Activated CD8-positive, alpha-beta memory T cell treated with anti-CD3 and anti-CD28 coated beads, Interleukin-2, amount 10 ng/mL, durations not matched to agents 7 days and 5 days (primary cell): ENCODE results near the gene METRN. TPM values are rescaled to one million over a fixed set of nuclear protein-coding genes. Genes with fewer than 3 reads are reported as not detected.

Source experiments
- ATAC-seq: fragments of 150-1000 bp; cut with Tn5 transposase; one replicate; pipeline ENCODE4 v1.10.0; 2021; ENCODE audit warnings: moderate library complexity
- CTCF ChIA-PET: fragments of 350-600 bp; sonication (Branson Sonifier 250); formaldehyde crosslinking; loops from one replicate; lab custom pipeline; 2021; ENCODE audit warnings: antibody characterized with exemption; lab: Charles Lee
- DNase-seq: peaks from one replicate; pipeline ENCODE4 v3.0.0-alpha.2; 2020
- H3K27ac Mint-ChIP-seq: one replicate; pipeline ENCODE4 v1.8.0; 2021; ENCODE audit warnings: mild to moderate bottlenecking, mixed read lengths
- H3K27me3 Mint-ChIP-seq: one replicate; pipeline ENCODE4 v1.8.0; 2021; ENCODE audit warnings: mixed read lengths
- H3K36me3 Mint-ChIP-seq: one replicate; pipeline ENCODE4 v1.8.0; 2021; ENCODE audit warnings: mild to moderate bottlenecking, mixed read lengths
- H3K4me1 Mint-ChIP-seq: one replicate; pipeline ENCODE4 v1.8.0; 2021; ENCODE audit warnings: mixed read lengths
- H3K4me3 Mint-ChIP-seq: one replicate; pipeline ENCODE4 v1.8.0; 2021; ENCODE audit warnings: mild to moderate bottlenecking, moderate library complexity, mixed read lengths
- H3K9me3 Mint-ChIP-seq: one replicate; pipeline ENCODE4 v1.8.0; 2022; ENCODE audit warnings: low read depth, mixed read lengths
- total RNA-seq, 2 experiments: library from RNA; stranded (reverse); gene quantifications; one replicate each; pipeline ENCODE4 v1.2.3, GENCODE V29; 2021

METRN gene
- total RNA-seq, 2 experiments from 2014 or later, result 9.8 to 14.0 TPM

DNA sequence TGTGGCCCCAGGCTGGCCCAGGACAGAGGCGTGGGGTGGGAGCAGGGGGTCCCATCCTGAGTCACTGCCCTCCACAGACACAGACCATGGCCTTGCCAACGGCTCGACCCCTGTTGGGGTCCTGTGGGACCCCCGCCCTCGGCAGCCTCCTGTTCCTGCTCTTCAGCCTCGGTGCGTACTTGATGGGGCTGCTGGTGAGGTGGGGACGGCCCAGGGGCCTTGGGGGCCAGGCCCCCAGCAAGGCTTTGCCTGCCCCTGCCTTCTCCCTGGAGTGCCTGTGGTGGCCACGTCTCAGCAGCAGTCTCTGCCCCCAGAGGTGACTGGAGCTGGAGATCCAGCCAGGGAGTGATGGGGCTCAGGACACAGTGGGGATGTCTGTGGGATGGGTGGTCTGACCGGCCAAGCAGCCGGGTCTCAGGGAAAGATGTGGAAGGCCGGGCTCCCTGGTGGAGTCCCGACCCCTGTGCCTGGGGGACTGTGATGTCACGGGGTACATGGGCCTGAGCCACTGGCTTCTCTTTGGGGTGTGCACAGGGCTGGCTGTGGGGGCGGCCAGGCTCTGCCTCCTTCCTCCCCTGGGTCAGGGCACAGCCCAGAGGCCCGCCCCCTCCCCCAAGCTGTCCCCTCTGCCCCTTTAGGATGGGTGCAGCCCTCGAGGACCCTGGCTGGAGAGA lies 47.8 kb downstream of the METRN start:
- Mint-ChIP-seq H3K27ac (no peak overlapping the region), H3K4me1 (no peaks in the 10 kb centered on the region), H3K9me3 (no peaks in the 10 kb centered on the region), H3K27me3 (no peaks in the 10 kb centered on the region), H3K4me3 (no peak overlapping the region), H3K36me3 (no peaks in the 10 kb centered on the region)
- no peak for ATAC-seq
- CTCF ChIA-PET, result no interaction called here
- DNase-seq, result no peak

DNA sequence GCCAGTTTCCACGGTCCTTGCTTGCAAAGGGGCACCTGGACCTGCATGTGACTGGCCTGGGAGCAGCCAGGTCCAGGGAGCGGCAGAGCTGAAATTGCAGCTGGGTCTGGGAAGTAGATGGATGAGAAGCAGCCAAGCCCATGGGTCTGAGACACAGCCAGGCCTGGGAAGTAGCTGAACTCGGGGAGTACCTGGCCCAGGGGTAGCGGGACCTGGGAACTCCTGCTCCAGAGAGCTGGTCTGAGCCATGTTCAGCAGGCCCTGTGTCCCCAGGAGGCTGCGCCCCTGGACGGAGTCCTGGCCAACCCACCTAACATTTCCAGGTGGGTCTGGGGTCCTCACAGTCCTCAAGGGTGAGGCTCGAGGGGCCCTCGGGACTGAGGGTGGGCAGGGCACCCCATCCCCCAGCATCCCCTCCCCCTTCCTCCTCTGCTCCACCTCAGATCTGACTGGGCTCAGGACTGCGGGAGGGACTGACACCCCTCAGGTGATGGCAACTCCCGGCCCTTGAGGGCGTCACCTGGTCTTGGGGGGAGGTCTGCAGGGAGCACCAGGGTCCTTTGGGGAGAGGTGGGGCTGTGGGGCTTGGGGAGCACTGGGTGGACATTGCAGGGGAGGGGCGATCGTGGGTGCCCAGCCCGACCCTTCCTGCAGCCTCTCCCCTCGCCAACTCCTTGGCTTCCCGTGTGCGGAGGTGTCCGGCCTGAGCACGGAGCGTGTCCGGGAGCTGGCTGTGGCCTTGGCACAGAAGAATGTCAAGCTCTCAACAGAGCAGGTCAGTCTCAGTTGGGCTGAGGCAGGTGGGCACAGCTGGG lies 48.7 kb downstream of the METRN start:
- no peak for ATAC-seq
- Mint-ChIP-seq H3K4me1 (no peaks in the 10 kb centered on the region), H3K27ac (no peak overlapping the region), H3K9me3 (no peaks in the 10 kb centered on the region), H3K36me3 (no peaks in the 10 kb centered on the region), H3K27me3 (no peaks in the 10 kb centered on the region), H3K4me3 (no peak overlapping the region)
- DNase-seq, result no peak
- CTCF ChIA-PET, result no interaction called here

DNA sequence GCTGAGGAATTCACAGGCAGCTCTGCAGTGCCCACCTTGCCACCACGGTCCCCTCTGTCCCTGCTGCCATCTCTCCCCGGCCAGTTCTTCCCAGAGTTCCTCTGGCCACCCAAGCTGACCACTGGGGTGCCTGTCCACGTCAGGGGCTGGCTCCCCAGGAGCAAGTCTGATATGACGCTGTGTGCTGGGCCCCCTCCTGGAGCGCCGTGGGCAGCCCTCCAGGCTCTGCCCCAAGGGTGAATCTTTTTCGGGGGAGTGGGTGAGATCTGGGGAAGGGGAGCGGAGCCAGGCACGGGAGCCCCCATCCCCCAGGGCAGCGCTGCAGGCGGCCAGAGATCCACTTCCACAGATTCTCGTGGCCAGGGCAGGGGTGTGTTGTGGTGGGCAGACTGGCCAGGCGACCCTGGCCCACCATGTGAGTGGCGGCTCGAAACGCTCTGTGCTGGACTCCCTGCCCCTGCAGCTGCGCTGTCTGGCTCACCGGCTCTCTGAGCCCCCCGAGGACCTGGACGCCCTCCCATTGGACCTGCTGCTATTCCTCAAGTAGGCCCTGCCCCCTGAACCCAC lies 49.3 kb downstream of the METRN start:
- Mint-ChIP-seq H3K4me3 (no peak overlapping the region), H3K4me1 (no peaks in the 10 kb centered on the region), H3K27me3 (no peaks in the 10 kb centered on the region), H3K9me3 (no peaks in the 10 kb centered on the region), H3K36me3 (no peaks in the 10 kb centered on the region), H3K27ac (no peak overlapping the region)
- CTCF ChIA-PET, result no interaction called here
- ATAC-seq (no peak), DNase-seq (no peak)

DNA sequence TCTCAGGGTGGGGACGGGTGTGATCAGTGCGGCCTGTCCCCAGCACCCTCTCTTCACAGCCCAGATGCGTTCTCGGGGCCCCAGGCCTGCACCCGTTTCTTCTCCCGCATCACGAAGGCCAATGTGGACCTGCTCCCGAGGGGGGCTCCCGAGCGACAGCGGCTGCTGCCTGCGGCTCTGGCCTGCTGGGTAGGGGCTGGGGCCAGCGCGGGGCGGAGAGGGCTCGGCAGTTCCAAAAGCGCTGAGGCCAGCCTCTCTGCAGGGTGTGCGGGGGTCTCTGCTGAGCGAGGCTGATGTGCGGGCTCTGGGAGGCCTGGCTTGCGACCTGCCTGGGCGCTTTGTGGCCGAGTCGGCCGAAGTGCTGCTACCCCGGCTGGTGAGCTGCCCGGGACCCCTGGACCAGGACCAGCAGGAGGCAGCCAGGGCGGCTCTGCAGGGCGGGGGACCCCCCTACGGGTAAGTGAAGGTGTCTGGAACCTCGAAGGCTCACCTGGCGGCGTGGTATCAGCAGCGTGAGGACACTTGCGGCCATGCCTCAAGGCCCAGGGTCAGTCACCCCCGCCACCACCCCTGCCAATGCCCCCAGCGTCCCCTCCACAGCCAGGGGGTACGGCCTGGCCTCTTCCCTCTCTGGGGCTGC lies 50.0 kb downstream of the METRN start:
- no peaks in the 10 kb centered on the region for H3K9me3 Mint-ChIP-seq
- H3K27ac Mint-ChIP-seq, result no peak overlapping the region

DNA sequence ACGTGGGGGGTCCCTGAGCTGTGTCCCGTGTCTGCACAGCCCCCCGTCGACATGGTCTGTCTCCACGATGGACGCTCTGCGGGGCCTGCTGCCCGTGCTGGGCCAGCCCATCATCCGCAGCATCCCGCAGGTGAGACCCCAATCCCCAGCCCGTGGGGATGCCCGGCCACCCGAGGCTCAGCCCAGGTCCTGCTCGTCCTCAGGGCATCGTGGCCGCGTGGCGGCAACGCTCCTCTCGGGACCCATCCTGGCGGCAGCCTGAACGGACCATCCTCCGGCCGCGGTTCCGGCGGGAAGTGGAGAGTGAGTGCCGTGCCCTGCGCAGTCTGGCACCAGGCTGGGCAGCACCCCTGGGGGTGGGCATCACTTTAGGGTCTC lies 50.6 kb downstream of the METRN start:
- Mint-ChIP-seq H3K36me3 (no peaks in the 10 kb centered on the region), H3K4me3 (no peak overlapping the region), H3K27ac (no peak overlapping the region), H3K27me3 (no peaks in the 10 kb centered on the region), H3K9me3 (no peaks in the 10 kb centered on the region), H3K4me1 (no peaks in the 10 kb centered on the region)
- CTCF ChIA-PET, result interaction anchor here (0.9 kb wide), 2 partner anchors 51 to 53 kb away, joined by 3 read pairs; partner anchors contain the start of gene METRN
- no peak for DNase-seq
- no peak for ATAC-seq

More for the DNA sequence above, 50.0 kb downstream of the METRN start:
- Mint-ChIP-seq H3K36me3 (no peaks in the 10 kb centered on the region), H3K27me3 (no peaks in the 10 kb centered on the region), H3K4me3 (no peak overlapping the region), H3K4me1 (no peaks in the 10 kb centered on the region)
- CTCF ChIA-PET, result interaction anchor here (0.9 kb wide), 2 partner anchors 50 to 52 kb away, joined by 3 read pairs; partner anchors contain the start of gene METRN
- ATAC-seq (no peak), DNase-seq (no peak)

DNA sequence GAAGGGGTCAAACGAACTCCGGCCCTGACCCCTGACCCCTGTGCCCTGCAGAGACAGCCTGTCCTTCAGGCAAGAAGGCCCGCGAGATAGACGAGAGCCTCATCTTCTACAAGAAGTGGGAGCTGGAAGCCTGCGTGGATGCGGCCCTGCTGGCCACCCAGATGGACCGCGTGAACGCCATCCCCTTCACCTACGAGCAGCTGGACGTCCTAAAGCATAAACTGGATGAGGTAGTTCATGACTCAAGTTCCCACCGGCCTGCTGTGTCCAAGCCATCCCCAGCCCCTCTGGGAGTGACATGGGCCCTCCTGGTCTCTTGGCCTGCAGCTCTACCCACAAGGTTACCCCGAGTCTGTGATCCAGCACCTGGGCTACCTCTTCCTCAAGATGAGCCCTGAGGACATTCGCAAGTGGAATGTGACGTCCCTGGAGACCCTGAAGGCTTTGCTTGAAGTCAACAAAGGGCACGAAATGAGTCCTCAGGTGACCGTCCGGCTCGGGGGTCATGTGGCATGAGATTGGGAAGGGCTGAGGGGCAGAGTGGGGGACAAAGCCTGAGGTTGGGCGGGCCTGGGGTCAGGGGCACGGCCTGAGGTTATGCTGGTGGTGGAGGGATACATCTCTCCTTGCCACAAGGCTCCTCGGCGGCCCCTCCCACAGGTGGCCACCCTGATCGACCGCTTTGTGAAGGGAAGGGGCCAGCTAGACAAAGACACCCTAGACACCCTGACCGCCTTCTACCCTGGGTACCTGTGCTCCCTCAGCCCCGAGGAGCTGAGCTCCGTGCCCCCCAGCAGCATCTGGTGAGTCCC lies 51.3 kb downstream of the METRN start:
- Mint-ChIP-seq H3K27ac (no peak overlapping the region), H3K4me1 (no peaks in the 10 kb centered on the region), H3K9me3 (no peaks in the 10 kb centered on the region), H3K4me3 (no peak overlapping the region), H3K36me3 (no peaks in the 10 kb centered on the region), H3K27me3 (no peaks in the 10 kb centered on the region)
- DNase-seq, result no peak
- CTCF ChIA-PET, result interaction anchor here (0.9 kb wide), 2 partner anchors 51 to 54 kb away, joined by 3 read pairs; partner anchors contain the start of gene METRN
- ATAC-seq, result no peak

DNA sequence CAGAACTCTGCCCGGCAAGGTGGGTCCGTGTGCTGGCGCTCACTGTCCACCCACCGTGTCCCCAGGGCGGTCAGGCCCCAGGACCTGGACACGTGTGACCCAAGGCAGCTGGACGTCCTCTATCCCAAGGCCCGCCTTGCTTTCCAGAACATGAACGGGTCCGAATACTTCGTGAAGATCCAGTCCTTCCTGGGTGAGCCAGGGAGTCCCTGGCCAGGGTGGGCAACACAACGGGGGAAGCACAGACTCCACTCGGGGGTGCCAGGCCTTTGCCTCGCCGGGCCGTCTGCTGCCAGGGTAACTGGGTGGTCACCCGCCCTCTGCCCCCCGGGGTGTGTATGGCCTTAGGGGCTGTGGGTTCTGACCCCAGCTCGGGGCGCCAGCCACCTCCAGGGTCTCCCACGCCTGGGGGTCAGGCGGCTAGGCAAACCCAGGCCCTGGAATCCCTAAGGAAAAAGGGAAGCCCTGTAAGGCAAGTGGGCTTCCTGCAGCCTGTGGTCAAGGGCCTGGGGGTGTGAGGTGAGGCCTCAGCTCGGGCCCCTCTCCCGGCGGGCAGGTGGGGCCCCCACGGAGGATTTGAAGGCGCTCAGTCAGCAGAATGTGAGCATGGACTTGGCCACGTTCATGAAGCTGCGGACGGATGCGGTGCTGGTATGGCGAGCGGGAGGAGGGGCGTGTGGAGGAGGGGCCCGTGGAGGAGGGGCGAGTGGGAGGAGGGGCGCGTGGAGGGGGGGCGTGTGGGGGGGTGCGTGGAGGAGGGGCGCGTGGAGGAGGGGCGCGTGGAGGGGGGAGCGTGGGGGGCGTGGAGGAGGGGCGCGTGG lies 52.1 kb downstream of the METRN start:
- DNase-seq (no peak), ATAC-seq (no peak)
- no peaks in the 10 kb centered on the region for H3K9me3 Mint-ChIP-seq
- no peak overlapping the region for H3K27ac Mint-ChIP-seq
- H3K36me3 Mint-ChIP-seq, result no peaks in the 10 kb centered on the region
- H3K4me3 Mint-ChIP-seq, result no peak overlapping the region
- no peaks in the 10 kb centered on the region for H3K4me1 Mint-ChIP-seq
- H3K27me3 Mint-ChIP-seq, result no peaks in the 10 kb centered on the region
- CTCF ChIA-PET, result no interaction called here

DNA sequence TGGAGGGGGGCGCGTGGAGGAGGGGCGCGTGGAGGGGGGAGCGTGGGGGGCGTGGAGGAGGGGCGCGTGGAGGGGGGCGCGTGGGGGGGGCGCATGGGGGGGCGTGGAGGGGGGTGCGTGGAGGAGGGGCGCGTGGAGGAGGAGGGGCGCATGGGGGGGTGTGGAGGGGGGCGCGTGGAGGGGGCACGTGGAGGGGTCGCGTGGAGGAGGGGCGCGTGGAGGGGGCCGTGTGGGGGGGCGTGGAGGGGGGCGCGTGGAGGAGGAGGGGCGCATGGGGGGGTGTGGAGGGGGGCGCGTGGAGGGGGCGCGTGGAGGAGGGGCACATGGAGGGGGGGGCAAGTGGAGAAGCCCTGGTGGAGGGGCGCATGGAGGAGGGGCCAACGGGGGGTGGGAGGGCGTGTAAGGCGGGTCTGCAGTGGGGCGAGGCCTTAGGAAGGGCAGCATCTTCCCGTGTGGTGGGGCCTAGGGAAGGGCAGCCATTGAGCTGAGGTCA lies 52.9 kb downstream of the METRN start:
- no peaks in the 10 kb centered on the region for H3K4me1 Mint-ChIP-seq
- ATAC-seq (no peak), DNase-seq (no peak)
- H3K36me3 Mint-ChIP-seq, result no peaks in the 10 kb centered on the region
- CTCF ChIA-PET, result no interaction called here
- no peak overlapping the region for H3K4me3 Mint-ChIP-seq
- no peaks in the 10 kb centered on the region for H3K27me3 Mint-ChIP-seq
- H3K27ac Mint-ChIP-seq, result no peak overlapping the region
- H3K9me3 Mint-ChIP-seq, result no peaks in the 10 kb centered on the region

DNA sequence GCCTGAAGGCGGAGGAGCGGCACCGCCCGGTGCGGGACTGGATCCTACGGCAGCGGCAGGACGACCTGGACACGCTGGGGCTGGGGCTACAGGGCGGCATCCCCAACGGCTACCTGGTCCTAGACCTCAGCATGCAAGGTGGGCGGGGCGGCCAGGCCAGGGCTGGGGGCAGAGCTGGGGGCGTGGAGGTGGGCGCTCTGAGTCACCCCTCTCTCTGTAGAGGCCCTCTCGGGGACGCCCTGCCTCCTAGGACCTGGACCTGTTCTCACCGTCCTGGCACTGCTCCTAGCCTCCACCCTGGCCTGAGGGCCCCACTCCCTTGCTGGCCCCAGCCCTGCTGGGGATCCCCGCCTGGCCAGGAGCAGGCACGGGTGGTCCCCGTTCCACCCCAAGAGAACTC lies 53.5 kb downstream of the METRN start:
- Mint-ChIP-seq H3K36me3 (no peaks in the 10 kb centered on the region), H3K4me3 (no peak overlapping the region), H3K9me3 (no peaks in the 10 kb centered on the region), H3K27me3 (no peaks in the 10 kb centered on the region), H3K27ac (no peak overlapping the region), H3K4me1 (no peaks in the 10 kb centered on the region)
- CTCF ChIA-PET, result no interaction called here
- no peak for DNase-seq
- no peak for ATAC-seq

Other genes with a start within 250 kb of the METRN start
- gene CAPN15, start 187.4 kb upstream of the METRN start, total RNA-seq, result 100 to 1,000 TPM; 113 to 121 TPM
- gene PRR35, start 154.7 kb upstream of the METRN start, total RNA-seq, result not detected
- 1 to 10 TPM in 1 of 2 experiments, under 1 TPM in 1; 0.94 to 1.2 TPM for gene NHLRC4, start 148.1 kb upstream of the METRN start, total RNA-seq
- gene PIGQ, start 145.2 kb upstream of the METRN start, total RNA-seq, result 10 to 100 TPM; 38.8 to 41.0 TPM
- 10 to 100 TPM; 13.3 to 14.0 TPM for gene RAB40C, start 125.1 kb upstream of the METRN start, total RNA-seq
- gene WFIKKN1, start 84.1 kb upstream of the METRN start, total RNA-seq, result under 1 TPM; 0.12 to 0.23 TPM
- 10 to 100 TPM; 86.7 to 92.6 TPM for gene METTL26, start 78.8 kb upstream of the METRN start, total RNA-seq
- gene MCRIP2, start 73.3 kb upstream of the METRN start, total RNA-seq, result 10 to 100 TPM; 42.5 to 47.3 TPM
- 100 to 1,000 TPM in 1 of 2 experiments, 10 to 100 TPM in 1; 74.7 to 108 TPM for gene WDR90, start 65.8 kb upstream of the METRN start, total RNA-seq
- gene RHOT2, start 47.0 kb upstream of the METRN start, total RNA-seq, result 100 to 1,000 TPM; 134 to 168 TPM
- under 1 TPM; 0.37 to 0.79 TPM for gene RHBDL1, start 39.4 kb upstream of the METRN start, total RNA-seq
- 10 to 100 TPM; 84.2 to 87.1 TPM for gene STUB1, start 34.7 kb upstream of the METRN start, total RNA-seq
- 10 to 100 TPM; 30.5 to 37.1 TPM for gene JMJD8, start 30.8 kb upstream of the METRN start, total RNA-seq
- gene WDR24, start 24.7 kb upstream of the METRN start, total RNA-seq, result 10 to 100 TPM; 18.9 to 19.4 TPM
- gene FBXL16, start 9.3 kb upstream of the METRN start, total RNA-seq, result 1 to 10 TPM; 4.2 to 7.5 TPM
- gene ANTKMT, start 6.0 kb downstream of the METRN start, total RNA-seq, result 10 to 100 TPM; 14.8 to 21.1 TPM
- gene CCDC78, start 11.3 kb downstream of the METRN start, total RNA-seq, result 1 to 10 TPM; 2.5 to 2.9 TPM
- gene HAGHL, start 12.0 kb downstream of the METRN start, total RNA-seq, result 10 to 100 TPM; 13.0 to 14.3 TPM
- gene CIAO3, start 25.9 kb downstream of the METRN start, total RNA-seq, result 10 to 100 TPM; 34.8 to 37.0 TPM
- gene MSLN, start 45.6 kb downstream of the METRN start, total RNA-seq, result not detected
- 10 to 100 TPM; 27.8 to 38.0 TPM for gene RPUSD1, start 73.3 kb downstream of the METRN start, total RNA-seq
- 100 to 1,000 TPM; 125 to 139 TPM for gene CHTF18, start 73.5 kb downstream of the METRN start, total RNA-seq
- gene GNG13, start 85.6 kb downstream of the METRN start, total RNA-seq, result not detected